NCI-H128 (cell line): ENCODE data around the gene CDH23.

Experiments used
- DNase-seq: peaks from one replicate; lab custom pipeline; 2025; ENCODE audit not compliant: unreplicated experiment; lab: John Stamatoyannopoulos, UW

The CDH23 gene

GRCh38 chr10:71802715-71803488, 406.2 kb downstream of the CDH23 start:
- DNase-seq: no peak

- no peak for DNase-seq
Measured at GRCh38 chr10:71804077-71804476, 407.4 kb downstream of the CDH23 start.

GRCh38 chr10:71805776-71806703, 409.3 kb downstream of the CDH23 start:
- DNase-seq: no peak

GRCh38 chr10:71806704-71807556, 410.2 kb downstream of the CDH23 start:
- no peak for DNase-seq

GRCh38 chr10:71807557-71808510, 411.1 kb downstream of the CDH23 start:
- DNase-seq: no peak

- no peak for DNase-seq
Measured at GRCh38 chr10:71809628-71810027, 412.9 kb downstream of the CDH23 start.

GRCh38 chr10:71810048-71810750, 413.5 kb downstream of the CDH23 start:
- no peak for DNase-seq

GRCh38 chr10:71811351-71811750, 414.6 kb downstream of the CDH23 start:
- no peak for DNase-seq

GRCh38 chr10:71812016-71812912, 415.5 kb downstream of the CDH23 start:
- no peak for DNase-seq

- no peak for DNase-seq
Measured at GRCh38 chr10:71812913-71813590, 416.3 kb downstream of the CDH23 start.

GRCh38 chr10:71814922-71815411, 418.2 kb downstream of the CDH23 start:
- no peak for DNase-seq

GRCh38 chr10:71815515-71816130, 418.9 kb downstream of the CDH23 start:
- DNase-seq: no peak

- no peak for DNase-seq
Measured at GRCh38 chr10:71816421-71816851, 419.7 kb downstream of the CDH23 start.

GRCh38 chr10:71816936-71817618, 420.4 kb downstream of the CDH23 start:
- no peak for DNase-seq

- no peak for DNase-seq
Measured at GRCh38 chr10:71817831-71818655, 421.3 kb downstream of the CDH23 start.
